OCI-LY1 (cell line): ENCODE measurements around the gene GPR183.

Experiments used
- H2AFZ ChIP-seq: fragments of 200-600 bp; sonication (generic), shearing (Covaris generic); 2 replicates; pipeline ENCODE4 v1.6.0; 2014; ENCODE audit warnings: antibody characterized with exemption, mild to moderate bottlenecking, low read length
- H3F3A ChIP-seq: fragments of 200-600 bp; sonication (generic), shearing (Covaris generic); 2 replicates; pipeline ENCODE4 v1.6.0; 2014; ENCODE audit warnings: mild to moderate bottlenecking, antibody characterized with exemption, low read length, moderate library complexity; ENCODE audit not compliant: insufficient read depth
- H3K27ac ChIP-seq: fragments of 200-600 bp; sonication (generic); 2 replicates; pipeline ENCODE4 v1.5.1; 2014; ENCODE audit warnings: low read length, mixed run types, mild to moderate bottlenecking, low read depth; ENCODE audit not compliant: poor library complexity, severe bottlenecking
- H3K27me3 ChIP-seq: fragments of 200-600 bp; sonication (generic); 2 replicates; pipeline ENCODE4 v1.6.0; 2014; ENCODE audit warnings: antibody characterized with exemption, mild to moderate bottlenecking, low read length, moderate library complexity; ENCODE audit not compliant: insufficient read depth
- H3K36me3 ChIP-seq: fragments of 200-600 bp; sonication (generic); 2 replicates; pipeline ENCODE4 v1.6.1; 2014; ENCODE audit warnings: mild to moderate bottlenecking, antibody characterized with exemption, low read length, moderate library complexity, mixed read lengths; ENCODE audit not compliant: insufficient read depth
- H3K4me1 ChIP-seq: fragments of 200-600 bp; sonication (generic); 2 replicates; pipeline ENCODE4 v1.5.1; 2014; ENCODE audit warnings: mild to moderate bottlenecking, low read length, moderate library complexity; ENCODE audit not compliant: insufficient read depth, severe bottlenecking
- H3K4me2 ChIP-seq: fragments of 200-600 bp; sonication (generic), shearing (Covaris generic); 2 replicates; pipeline ENCODE4 v1.6.1; 2014; ENCODE audit warnings: low read length
- H3K4me3 ChIP-seq: fragments of 200-600 bp; sonication (generic); 2 replicates; pipeline ENCODE4 v1.5.1; 2014; ENCODE audit warnings: low read length, low read depth, mild to moderate bottlenecking, mixed read lengths; ENCODE audit not compliant: poor library complexity, severe bottlenecking
- H3K79me2 ChIP-seq: fragments of 200-600 bp; shearing (Covaris generic); 2 replicates; pipeline ENCODE4 v1.6.1; 2016; ENCODE audit warnings: mixed run types, low read length, mixed read lengths; ENCODE audit not compliant: insufficient read depth
- H3K9ac ChIP-seq: fragments of 200-600 bp; sonication (generic), shearing (Covaris generic); 2 replicates; pipeline ENCODE4 v1.6.1; 2014; ENCODE audit warnings: mild to moderate bottlenecking, low read length, mixed read lengths
- H3K9me2 ChIP-seq: fragments of 200-600 bp; sonication (generic), shearing (Covaris generic); 2 replicates; pipeline ENCODE4 v1.6.1; 2014; ENCODE audit warnings: low read depth, mild to moderate bottlenecking, low read length, mixed read lengths
- H3K9me3 ChIP-seq: fragments of 200-600 bp; shearing (Covaris generic); 2 replicates; pipeline ENCODE4 v1.6.1; 2014; ENCODE audit warnings: low read length, mixed read lengths
- H4K20me1 ChIP-seq: fragments of 200-600 bp; sonication (generic), shearing (Covaris generic); 2 replicates; pipeline ENCODE4 v1.6.0; 2016; ENCODE audit warnings: mild to moderate bottlenecking, low read length; ENCODE audit not compliant: insufficient read depth
- CTCF ChIP-seq: fragments of 200-600 bp; sonication (generic), shearing (Covaris generic); IDR thresholded peaks from 2 replicates; pipeline ENCODE4 v1.5.1; 2017; ENCODE audit warnings: mild to moderate bottlenecking, antibody characterized with exemption, low read length, moderate library complexity, mixed read lengths
- EZH2 ChIP-seq: fragments of 200-600 bp; sonication (generic), shearing (Covaris generic); IDR thresholded peaks from 2 replicates; pipeline ENCODE4 v1.8.0; 2017; ENCODE audit warnings: borderline replicate concordance, mixed run types, mild to moderate bottlenecking, antibody characterized with exemption, low read length, moderate library complexity, mixed read lengths

GPR183 gene

GRCh38 chr13:99246100-99246499 is 61.1 kb downstream of the GPR183 start:
- Histone ChIP-seq H3K9ac (no peak overlapping the region), H3K4me2 (no peak overlapping the region), H3K27ac (no peak overlapping the region), H3K4me3 (no peak overlapping the region), H3K9me2 (no peaks in the 10 kb centered on the region), H3K79me2 (no peaks in the 10 kb centered on the region), H3F3A (0 out of 2 replicates have a peak, but pooled peaks cover 4% of the 10 kb centered on the region), H3K9me3 (no peaks in the 10 kb centered on the region), H4K20me1 (no peaks in the 10 kb centered on the region), H3K4me1 (no peaks in the 10 kb centered on the region), H3K27me3 (no peaks in the 10 kb centered on the region), H2AFZ (no peak overlapping the region), H3K36me3 (peaks cover 24% of the 10 kb centered on the region)
- TF ChIP-seq CTCF (no peak), EZH2 (no peak)
